H1 (cell line): Measurements from ENCODE around the gene KATNAL1. TPM values are rescaled to one million over a fixed set of nuclear protein-coding genes. Genes with fewer than 3 reads are reported as not detected.

Source experiments
- KDM4A ChIP-seq: IDR thresholded peaks from one replicate; pipeline ENCODE4 v1.7.1; 2012; ENCODE audit warnings: low read depth, mild to moderate bottlenecking, moderate library complexity, low read length, inconsistent platforms; ENCODE audit not compliant: severe bottlenecking
- SAP30 ChIP-seq: fragments of 300-600 bp; sonication (generic); IDR thresholded peaks from 2 replicates; pipeline ENCODE4 v1.7.1; 2012; ENCODE audit warnings: low read length, moderate library complexity, mild to moderate bottlenecking, inconsistent platforms; ENCODE audit not compliant: insufficient read depth, insufficient replicate concordance
- polyA plus RNA-seq, 7 experiments: library from polyadenylated mRNA; depleted of rRNA in 3 of 7; stranded (reverse) in 5 of 7; unstranded in 2 of 7; fragments of >200 nt in 5 of 7; fragments of 200-250 nt in 2 of 7; gene quantifications; 1 replicate in 5 of 7; 2 replicates in 1 of 7; 4 replicates in 1 of 7; pipeline versions ENCODE4 v1.2.1 to v1.2.3, GENCODE V29; 2011 to 2013; ENCODE audit warnings: missing spikeins in 2 of 7, mixed read lengths in 2 of 7
- total RNA-seq: library from RNA; stranded (reverse); fragmentation: NEBNext Ultra II Directional; extraction: Animal tissue kit (Norgen Biotek cat#: 25700); gene quantifications from 2 replicates; pipeline ENCODE4 v1.2.1, GENCODE V29; 2021

Gene KATNAL1
- total and polyA plus RNA-seq, 2 of the 8 experiments (the other 6 are each of a cell fraction or from before 2014, with no cell fraction given) = 4.0 to 13.2 TPM

DNA sequence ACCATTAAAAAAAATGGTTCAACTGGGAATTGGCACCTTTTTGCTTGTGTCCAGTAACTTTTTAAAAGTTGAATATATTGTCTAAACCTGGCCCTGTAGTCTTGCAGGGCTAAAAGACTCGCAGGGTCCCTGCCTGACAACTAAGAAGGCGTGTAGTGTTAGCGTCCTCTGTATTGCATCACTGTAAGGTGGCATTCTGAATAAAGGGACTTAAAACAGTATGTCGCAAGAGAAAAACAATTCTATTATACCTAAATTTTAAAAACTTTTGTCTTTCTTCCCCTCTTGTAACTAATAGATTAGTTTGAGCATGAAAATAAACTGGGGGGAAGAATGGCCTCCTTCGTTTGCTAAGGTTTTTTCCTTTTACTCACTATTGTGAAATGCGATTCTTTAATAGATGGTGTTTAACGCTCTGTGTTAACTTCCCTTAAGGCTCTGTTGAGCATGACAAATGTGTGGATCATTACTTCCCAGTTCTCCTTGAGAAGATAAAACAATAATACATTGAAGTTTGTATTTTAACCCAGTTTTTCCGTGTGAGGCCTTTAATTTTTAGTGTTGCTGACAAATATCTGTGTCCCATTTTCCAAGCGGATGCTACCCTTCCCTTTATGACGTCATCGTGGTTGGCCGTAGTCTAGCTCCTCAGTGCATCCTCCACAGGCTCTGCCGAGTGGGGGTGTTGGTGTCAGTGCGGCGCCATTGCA lies 134.6 kb downstream of the KATNAL1 start (continued):
- no peak for TF ChIP-seq KDM4A
- no peak for TF ChIP-seq SAP30
- TF ChIP-seq, all 59 proteins: peak for 0
